Breast epithelium (tissue), 3 donors: Measurements from ENCODE around the gene ITPR1.

Experiments used
- POLR2AphosphoS5 ChIP-seq, 3 donors: sonication (generic); formaldehyde crosslinking; IDR thresholded peaks; one replicate each; pipeline ENCODE4 v1.6.1; 2017; ENCODE audit warnings: antibody characterized with exemption in 3 of 3
- TF ChIP-seq, protein P1 (sequence below), 3 donors: fragments of 450-650 bp; IDR thresholded peaks; one replicate each; pipeline ENCODE4 v1.5.1; 2016 to 2017; ENCODE audit warnings: antibody characterized with exemption in 3 of 3, mild to moderate bottlenecking in 3 of 3, moderate library complexity in 3 of 3

DNA sequence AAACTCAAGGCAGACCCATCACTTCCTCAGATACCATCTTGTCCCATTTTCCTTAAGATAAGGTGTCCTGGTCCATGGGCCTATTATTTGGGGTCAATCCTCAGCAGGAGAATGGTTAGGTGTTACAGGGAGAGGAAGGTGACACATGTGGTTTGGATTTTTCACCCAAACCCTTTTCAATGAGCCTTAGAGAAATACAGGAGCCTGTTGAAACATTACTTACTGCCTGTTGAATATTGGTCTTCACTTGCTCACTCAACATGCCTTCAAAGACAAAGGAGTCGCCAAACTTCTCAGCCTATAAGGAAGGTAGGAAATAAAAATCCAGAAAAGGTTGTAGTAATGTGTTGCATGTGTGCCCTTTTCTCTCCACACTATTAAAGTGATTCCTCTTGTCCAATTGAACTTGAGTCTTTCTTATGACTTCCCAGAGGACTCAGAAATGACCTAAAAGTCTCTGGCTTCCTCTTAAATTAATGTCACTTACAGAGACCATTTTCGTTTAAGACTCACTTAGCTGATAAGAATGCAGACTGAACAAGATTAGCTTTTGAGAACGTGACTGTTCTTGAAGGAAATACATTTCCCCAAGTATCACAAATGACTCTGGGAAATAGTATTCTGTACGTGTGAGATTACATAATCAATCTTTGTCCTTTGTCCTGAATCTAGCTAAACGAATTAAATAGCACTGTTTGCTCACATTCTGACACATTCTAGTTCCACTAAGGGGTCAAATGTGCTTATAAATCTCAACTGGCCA, 43.9 kb upstream of the ITPR1 start:
- TF ChIP-seq, protein P1, sequence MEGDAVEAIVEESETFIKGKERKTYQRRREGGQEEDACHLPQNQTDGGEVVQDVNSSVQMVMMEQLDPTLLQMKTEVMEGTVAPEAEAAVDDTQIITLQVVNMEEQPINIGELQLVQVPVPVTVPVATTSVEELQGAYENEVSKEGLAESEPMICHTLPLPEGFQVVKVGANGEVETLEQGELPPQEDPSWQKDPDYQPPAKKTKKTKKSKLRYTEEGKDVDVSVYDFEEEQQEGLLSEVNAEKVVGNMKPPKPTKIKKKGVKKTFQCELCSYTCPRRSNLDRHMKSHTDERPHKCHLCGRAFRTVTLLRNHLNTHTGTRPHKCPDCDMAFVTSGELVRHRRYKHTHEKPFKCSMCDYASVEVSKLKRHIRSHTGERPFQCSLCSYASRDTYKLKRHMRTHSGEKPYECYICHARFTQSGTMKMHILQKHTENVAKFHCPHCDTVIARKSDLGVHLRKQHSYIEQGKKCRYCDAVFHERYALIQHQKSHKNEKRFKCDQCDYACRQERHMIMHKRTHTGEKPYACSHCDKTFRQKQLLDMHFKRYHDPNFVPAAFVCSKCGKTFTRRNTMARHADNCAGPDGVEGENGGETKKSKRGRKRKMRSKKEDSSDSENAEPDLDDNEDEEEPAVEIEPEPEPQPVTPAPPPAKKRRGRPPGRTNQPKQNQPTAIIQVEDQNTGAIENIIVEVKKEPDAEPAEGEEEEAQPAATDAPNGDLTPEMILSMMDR (IDR thresholded peaks at IDR 0.05) = no peak
- TF ChIP-seq POLR2AphosphoS5 (IDR thresholded peaks at IDR 0.05) = no peak
